Activated CD4-positive, alpha-beta T cell treated with anti-CD3 and anti-CD28 coated beads for 4 hours (primary cell): ENCODE results near the gene AMN1.
"Not testable (repeated sequence)": the region's sequence is repeated elsewhere in the genome, so short reads cannot be mapped to it uniquely, and the experiment has no call there.

Experiments
- DNase-seq, 2 donors: peaks; one replicate each; pipeline ENCODE4 v3.0.0-alpha.2; 2020

The AMN1 gene

GRCh38 chr12:31732926-31733548 lies 4.2 kb upstream of the AMN1 start:
- peak; percentile 10 to 29 for DNase-seq

DNA sequence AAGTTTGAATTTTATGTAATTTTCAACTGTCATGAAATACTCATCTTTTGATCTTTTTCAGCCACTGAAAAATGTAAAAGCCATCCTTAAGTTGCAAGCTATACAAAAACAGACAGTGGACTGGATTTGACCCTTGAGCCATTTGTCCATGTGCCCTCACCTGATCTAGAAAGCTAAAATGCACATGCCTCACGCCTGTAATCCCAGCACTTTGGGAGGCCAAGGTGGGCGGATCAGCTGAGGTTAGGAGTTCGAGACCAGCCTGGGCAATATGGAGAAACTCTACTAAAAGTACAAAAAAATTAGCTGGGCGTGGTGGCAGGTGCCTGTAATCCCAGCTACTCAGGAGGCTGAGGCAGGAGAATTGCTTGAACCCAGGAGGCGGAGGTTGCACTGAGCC lies 2.4 kb upstream of the AMN1 start:
- not testable (repeated sequence) for DNase-seq

DNA sequence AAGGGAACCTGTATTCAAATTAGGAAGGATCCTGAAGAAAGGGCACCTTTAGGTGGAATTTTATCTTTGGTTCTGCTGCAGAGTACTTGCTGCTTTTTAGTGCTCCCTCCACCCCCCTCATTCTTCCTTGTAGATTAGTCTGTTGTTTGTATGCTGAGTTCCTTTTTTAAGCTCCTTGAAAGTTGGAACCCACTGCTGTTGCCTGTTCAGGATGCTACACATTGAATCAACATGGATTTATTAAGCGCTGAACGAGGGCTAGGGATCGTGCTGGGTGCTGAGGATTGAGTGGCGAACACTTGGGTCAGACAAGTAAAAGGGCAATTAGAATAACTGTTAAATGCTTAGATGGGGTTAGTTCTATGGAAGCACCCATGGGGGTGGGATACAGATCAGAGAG lies 884 bp upstream of the AMN1 start:
- no peak for DNase-seq

- DNase-seq = peak; percentile 25 to 38
Observed at GRCh38 chr12:31728289-31728916, 418 bp downstream of the AMN1 start.

GRCh38 chr12:31727192-31727591 lies 1.6 kb downstream of the AMN1 start:
- no peak for DNase-seq

GRCh38 chr12:31726575-31726974 lies 2.2 kb downstream of the AMN1 start:
- DNase-seq = no peak

DNA sequence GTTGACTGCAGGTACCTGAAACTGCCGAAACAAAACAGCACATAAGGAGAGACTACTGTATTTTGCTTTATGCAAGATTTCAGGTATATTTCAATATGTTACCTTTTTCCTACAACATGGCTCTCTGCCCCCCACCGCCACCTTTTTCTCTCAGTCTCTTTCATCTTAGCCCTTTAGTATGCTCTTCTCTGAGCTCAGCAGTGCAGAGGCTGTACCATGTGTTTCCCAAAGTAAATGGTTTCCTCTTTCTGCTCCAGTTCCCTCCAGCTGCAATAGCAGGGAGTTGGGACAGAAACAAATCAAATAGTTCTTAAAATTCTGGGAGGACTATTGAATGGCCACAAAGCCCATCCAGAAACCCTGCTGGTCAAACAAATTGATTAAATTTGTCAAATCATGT lies 4.3 kb downstream of the AMN1 start:
- no peak for DNase-seq

GRCh38 chr12:31722580-31722979 lies 6.2 kb downstream of the AMN1 start:
- DNase-seq = no peak

- DNase-seq = not testable (repeated sequence)
Observed at GRCh38 chr12:31718542-31719198, 10.2 kb downstream of the AMN1 start.

DNA sequence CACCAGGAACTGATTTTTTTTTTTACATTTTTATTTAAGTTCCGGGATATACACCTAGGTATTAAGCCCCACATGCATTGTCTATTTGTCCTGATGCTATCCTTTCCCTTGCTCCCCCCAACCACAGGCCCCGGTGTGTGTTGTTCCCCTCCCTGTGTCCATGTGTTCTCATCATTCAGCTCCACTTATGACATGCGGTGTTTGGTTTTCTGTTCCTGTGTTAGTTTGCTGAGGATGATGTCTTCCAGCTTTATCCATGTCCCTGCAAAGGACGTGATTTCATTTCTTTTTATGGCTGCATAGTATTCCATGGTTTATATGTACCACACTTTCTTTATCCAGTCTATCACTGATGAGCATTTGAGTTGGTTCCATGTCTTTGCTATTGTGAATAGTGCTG lies 11.8 kb downstream of the AMN1 start:
- DNase-seq = not testable (repeated sequence)

DNA sequence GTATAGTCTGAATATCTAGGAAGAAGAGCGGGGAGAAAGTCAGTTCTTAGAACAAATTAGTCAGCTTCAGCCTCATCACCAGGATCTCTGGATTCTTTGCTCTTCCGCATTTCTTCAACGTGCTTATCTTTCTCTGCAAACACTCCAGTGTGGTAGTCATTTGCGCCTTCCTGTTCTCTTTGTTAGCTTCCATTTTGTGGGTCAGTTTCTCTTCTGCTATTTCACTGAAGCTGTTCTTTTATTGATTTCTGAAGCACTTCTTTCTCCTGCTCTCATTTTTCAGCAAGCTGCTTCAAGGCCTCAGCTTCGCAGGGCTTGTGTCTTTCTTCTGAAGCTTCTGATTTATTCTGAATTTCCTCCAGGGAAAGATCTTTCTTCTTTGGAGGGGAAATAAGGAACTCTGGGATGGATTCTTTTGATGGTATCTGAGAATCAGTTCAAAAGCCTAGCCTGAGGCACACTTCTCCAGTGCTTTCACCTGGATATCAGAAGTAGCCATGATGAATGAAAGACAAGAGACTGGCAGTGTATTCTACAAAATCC lies 13.5 kb downstream of the AMN1 start:
- DNase-seq = no peak

GRCh38 chr12:31714406-31715271 lies 14.2 kb downstream of the AMN1 start:
- no peak for DNase-seq

- no peak for DNase-seq
Observed at GRCh38 chr12:31712877-31713276, 15.9 kb downstream of the AMN1 start.

DNA sequence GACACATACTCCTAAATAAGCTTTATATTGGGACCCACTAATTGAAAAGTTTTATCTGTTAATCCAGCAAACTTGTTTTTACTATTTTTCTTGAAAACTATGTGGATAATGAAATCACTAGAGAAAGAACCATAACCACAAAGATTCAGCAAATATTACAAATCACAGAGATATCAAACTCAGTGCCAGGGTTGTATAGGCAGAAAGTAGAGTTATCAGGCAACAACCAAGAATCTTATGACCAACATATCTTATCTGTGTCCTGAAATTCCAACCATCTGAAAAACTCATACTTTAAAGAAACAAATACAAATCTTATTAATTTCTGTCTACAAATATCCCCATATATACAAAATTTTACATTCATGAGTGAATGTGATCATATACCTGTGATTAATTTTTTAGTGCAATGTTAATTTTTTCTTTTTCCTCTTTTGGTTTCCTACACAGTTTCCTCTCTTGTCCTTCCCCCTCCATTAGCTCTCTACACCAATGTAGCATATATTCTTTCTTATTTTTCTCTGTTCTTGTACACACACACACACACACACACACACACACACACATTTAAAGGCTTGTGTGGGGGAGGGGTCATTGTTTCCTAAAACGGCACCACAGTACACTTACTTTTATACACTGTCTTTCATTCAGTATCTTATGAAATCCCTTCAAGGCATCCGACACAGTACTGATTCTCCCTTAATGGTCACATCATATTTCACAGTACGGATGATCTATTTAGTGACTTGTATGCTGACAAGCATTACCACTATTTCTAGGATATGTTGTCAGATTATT lies 18.6 kb downstream of the AMN1 start:
- no peak for DNase-seq

GRCh38 chr12:31708118-31708517 lies 20.7 kb downstream of the AMN1 start:
- DNase-seq = not testable (repeated sequence)

- DNase-seq = no peak
Observed at GRCh38 chr12:31705621-31706020, 23.2 kb downstream of the AMN1 start.

DNA sequence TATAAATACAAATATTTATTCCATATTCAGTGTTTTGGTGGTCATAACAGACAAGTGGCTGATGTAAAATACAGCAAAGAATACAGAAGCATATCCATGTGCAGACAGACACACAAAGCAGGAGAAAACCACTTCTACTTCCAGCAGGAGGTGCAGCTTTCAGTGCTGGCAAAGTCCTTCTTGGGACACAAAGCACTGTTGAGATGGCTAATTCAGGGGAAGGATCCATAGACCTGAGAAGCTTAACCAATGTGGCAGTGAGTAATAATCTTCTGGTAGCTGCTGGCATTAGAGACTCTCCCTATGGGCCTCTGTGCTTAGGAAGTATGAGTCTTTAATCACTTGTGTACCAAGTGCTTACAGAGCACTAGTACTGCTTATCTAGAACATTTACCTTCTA lies 26.8 kb downstream of the AMN1 start:
- DNase-seq = no peak

DNA sequence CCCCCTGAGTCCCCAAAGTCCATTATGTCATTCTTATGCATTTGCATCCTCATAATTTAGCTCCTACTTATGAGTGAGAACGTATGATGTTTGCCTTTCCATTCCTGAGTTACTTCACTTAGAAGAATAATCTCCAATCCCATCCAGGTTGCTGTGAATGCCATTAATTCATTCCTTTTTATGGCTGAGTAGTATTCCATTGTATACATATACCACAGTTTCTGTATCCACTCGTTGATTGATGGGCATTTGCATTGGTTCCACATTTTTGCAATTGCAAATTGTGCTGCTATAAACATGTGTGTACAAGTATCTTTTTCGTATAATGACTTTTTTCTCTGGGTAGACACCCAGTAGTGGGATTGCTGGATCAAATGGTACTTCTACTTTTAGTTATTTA lies 38.9 kb downstream of the AMN1 start:
- not testable (repeated sequence) for DNase-seq

GRCh38 chr12:31687101-31687527 lies 41.7 kb downstream of the AMN1 start:
- no peak for DNase-seq

DNA sequence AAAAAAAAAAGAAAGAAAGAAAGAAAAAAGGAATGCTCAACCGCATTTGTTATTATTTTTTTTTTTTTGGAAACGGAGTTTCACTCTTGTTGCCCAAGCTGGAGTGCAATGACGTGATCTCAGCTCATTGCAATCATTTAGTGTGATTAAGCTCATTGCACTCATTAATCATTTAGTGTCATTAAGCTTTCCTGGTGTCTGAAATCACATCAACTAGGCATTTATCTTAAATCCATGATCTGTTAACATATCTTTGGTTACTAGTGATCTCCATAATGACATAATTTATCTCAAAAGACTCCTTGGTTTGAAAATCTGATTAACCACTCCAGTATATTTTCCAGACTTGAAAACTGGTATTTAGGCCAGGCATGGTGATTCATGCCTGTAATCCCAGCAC lies 43.0 kb downstream of the AMN1 start:
- no peak for DNase-seq

DNA sequence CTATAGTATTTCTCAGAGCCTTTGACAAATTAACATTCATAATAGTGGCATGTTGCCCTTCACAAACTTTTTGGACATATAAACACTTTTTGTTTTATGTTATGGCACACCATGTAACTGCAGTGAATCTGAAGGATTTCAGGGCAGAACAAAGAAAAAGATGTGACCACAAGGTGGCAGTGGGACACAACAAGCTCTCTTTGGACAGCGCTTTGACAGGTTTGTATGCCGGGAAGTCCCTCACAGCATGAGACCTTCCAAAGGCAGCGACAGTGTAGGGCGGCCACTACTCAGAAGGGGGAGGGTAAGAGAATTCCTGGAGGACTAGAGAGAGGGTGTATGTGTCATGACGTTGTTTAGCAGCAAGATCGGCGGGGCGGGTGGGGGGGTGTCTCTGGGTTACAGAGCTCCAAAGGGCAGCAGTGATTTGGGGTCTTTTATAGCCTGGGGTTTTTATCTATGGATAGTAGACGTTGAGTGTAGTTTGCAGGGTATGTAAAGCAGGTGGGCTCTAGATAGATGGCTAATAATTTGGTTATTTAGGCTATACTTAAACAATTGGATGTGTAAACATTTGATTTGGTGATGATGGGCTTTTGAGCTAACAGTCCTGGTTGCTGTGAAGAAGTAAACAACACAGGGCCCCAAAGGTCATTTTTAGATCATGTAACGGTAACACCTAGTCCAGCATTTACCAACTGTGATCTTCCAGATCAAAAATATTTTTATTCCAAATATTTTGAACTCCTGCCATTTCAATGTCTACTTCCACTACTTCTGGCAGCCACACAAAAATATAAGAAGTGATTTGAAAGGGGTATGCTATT lies 46.5 kb downstream of the AMN1 start:
- DNase-seq = peak; percentile 68 to 70
